Raji (cell line): ENCODE results near the gene ATAD5.

Experiments used
- POLR2A ChIP-seq: IDR thresholded peaks from 2 replicates; pipeline ENCODE4 v1.6.1; 2011; ENCODE audit warnings: low read depth, low read length, control low read depth; ENCODE audit not compliant: insufficient read depth

The ATAD5 gene

GRCh38 chr17:30840771-30841170, 9.0 kb downstream of the ATAD5 start:
- TF ChIP-seq POLR2A: no peak

DNA sequence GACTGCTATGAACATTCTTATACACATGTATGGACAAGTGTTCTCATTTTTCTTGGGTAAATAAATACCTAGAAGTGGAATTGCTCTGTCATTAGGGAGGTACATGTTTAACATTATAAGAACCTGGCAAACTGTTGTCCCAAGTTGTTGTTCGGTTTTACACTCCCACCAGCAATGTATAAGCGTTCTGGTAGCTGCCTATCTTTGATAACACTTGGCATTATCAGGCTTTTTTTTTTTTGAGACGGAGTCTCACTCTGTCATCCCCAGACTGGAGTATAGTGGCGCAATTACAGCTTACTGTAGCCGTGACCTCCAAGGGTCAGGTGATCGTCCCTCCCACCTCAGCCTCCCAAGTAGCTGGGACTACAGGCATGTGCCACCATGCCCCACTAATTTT, 16.3 kb downstream of the ATAD5 start:
- no peak for TF ChIP-seq POLR2A

- no peak for TF ChIP-seq POLR2A
Observed at GRCh38 chr17:30854146-30854545, 22.4 kb downstream of the ATAD5 start.

DNA sequence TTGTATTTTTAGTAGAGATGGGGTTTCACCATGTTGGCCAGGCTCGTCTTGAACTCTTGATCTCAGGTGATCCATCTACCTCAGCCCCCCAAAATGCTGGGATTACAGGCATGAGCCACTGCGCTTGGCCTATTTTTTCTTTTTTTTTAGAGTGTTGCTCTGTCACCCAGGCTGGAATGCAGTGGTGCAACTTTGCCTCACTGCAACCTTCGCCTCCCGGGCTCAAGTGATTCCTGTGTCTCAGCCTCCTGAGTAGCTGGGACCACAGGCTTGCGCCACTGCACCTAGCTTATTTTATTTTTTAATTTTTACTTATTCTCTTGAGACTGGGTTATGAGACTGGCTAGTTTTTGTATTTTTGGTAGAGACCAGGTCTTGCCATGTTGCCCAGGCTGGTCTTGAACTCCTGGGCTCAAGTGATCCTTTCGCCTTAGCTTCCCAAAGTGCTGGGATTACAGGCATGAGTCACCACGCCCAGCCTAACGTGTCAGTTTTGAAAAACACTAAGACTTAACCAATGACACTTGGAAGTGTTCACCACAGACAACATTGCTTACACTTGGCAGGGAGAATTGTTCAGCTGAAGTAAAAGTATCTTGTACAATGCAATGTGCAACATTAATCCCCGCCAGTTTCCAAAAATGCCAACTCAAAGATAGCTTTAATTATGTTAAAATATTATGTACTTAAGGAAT, 26.9 kb downstream of the ATAD5 start:
- no peak for TF ChIP-seq POLR2A

GRCh38 chr17:30864636-30865035, 32.9 kb downstream of the ATAD5 start:
- TF ChIP-seq POLR2A: no peak

GRCh38 chr17:30869005-30869404, 37.2 kb downstream of the ATAD5 start:
- TF ChIP-seq POLR2A: no peak

GRCh38 chr17:30886187-30886586, 54.4 kb downstream of the ATAD5 start:
- no peak for TF ChIP-seq POLR2A

DNA sequence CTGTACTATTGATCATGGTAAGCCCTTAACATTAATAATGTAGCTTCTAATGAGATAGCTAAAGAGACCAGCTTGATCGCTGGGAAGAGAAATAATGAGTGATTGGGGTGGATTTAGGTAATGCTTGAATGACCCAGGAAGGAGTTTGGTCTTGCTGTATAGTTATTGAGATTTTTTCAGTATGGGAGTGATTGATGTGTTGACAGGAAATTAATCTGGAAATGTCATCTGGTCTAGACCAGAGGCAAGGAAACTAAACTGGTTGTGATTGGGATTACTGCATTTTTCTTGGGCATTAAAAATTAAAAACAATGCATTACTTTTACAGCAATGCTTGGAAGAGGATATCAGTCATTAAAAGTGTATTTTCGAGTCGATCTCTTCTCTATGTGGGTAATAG, 62.5 kb downstream of the ATAD5 start:
- no peak for TF ChIP-seq POLR2A

- TF ChIP-seq POLR2A: no peak
Observed at GRCh38 chr17:30897311-30897710, 65.5 kb downstream of the ATAD5 start.

DNA sequence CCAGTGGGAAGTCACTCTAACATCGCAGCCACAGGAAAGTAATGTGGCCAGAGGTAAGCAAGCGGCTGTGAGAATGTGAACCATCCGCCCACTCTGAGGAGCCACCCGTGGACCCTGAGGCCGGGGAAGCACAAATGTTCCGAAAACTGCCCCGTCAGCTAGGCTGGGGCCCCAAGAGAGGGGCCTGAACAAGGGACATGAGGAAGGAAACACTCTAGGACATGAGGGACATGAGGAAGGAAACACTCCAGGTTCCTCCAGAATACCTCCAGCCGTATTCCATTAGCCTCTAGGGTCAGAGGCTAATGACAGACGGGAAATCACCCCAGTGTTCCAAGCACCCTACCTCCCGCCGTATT, 74.0 kb downstream of the ATAD5 start:
- TF ChIP-seq POLR2A: no peak

DNA sequence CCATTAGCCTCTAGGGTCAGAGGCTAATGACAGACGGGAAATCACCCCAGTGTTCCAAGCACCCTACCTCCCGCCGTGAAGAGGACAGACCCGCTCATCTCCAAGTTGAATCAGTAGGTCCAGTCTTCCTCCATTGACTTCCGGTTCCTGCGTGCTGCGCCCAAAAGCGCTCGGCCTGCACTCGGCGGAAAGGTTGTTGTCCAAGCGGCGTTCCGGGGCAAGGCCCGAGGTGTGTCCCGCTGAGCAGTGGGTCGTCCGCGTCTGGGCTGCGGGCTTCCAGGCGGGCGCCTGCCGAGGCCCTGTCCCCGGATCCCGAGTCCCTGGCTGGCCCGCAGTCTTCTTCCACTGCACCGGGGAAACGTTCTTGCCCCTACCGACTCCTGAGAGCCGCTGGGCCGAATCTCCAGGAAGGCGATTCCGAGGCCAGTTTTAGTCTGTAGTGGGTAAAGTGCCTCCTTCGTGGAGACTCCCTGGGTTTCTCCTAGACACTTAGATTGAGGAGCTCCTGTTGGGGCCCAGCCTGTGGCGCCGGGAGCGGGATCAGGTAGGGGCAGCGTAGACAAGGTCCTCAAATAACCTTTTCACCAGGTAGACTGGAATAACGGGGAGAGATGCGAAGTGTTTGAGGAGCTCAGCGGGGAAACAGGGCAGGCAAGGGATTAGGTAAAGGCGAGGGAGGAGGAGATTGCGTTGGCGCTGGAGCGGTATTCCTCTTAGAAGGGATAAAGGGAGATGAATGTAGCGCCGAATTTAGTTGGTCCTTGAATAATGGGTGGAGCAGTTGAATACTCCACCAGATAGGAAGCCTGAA, 74.5 kb downstream of the ATAD5 start, which contains the start of gene TEFM:
TSS of gene TEFM (minus strand) at position 138 of the 811 bp plus-strand sequence. CDS start at position 98, 40 bp downstream.
- TF ChIP-seq POLR2A: peak; percentile 89

- TF ChIP-seq POLR2A: no peak
Observed at GRCh38 chr17:30908717-30909420, 77.1 kb downstream of the ATAD5 start.

DNA sequence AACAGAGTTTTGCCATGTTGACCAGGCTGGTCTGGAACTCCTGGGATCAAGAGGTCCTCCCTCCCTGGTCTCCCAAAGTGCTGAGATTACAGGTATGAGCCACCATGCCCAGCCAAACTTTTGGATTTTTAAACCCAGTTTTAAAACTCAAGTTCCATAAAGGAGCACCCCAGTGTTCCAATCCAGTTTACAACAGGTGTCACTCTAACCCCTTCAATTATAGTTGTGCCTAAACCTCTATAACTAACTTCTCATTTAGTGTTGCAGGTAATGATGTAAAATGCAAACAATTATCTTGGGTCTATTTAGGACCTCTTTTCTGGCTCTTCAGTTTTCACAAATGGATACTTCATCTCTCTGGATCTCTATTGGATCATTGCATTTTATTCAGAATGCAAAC, 82.2 kb downstream of the ATAD5 start:
- no peak for TF ChIP-seq POLR2A

GRCh38 chr17:30915833-30916611, 84.3 kb downstream of the ATAD5 start:
- no peak for TF ChIP-seq POLR2A

DNA sequence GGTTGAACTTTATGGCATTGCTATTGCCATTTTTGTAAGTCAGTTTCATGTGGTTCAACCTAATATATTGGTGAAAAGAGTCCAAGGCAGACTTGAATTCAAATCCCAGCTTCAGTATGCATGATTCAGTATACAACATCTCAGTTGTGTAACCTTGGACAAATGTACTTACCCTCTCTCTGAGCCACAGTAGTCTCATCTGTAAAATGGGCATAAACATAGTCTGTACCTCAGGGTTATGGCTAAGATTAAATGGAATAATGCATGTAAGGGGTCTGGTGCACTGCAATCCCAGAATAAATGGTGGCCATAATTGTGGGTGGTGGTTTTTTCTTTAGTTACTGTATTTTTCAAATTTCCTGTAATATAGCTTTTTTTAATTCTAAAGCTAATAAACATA, 85.3 kb downstream of the ATAD5 start:
- TF ChIP-seq POLR2A: no peak

DNA sequence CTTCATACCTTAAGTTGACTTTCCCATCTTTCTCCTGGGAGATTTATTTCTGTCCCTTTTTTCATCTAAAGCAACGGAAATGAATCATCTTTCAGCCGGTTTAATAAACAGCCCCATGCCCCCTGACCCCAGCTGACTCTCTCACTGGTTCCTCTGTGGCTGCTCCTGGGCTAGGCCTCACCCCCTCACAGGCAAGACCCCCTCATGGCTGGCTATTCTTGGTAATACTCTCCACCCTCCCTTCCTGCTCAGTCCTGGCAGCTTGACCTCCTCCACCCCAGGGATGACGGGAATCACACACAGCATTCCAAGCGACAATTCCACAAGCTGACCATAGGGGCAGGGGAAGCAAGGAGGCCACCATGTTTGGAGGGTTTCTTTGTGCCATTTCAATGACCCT, 88.5 kb downstream of the ATAD5 start:
- no peak for TF ChIP-seq POLR2A
